DND-41 (cell line): Measurements from ENCODE around the gene MIA3.

Experiments used
- ATAC-seq: fragments of 200-7000 bp; cut with Tn5 transposase; 3 replicates; pipeline ENCODE4 v1.9.1; 2021; ENCODE audit warnings: low read depth; ENCODE audit not compliant: insufficient read depth
- DNase-seq: peaks from one replicate; pipeline ENCODE4 v3.0.0-alpha.2; 2020
- H2AFZ ChIP-seq: 2 replicates; pipeline ENCODE4 v1.6.0; 2012; ENCODE audit warnings: low read depth, low read length
- H3K27ac ChIP-seq: 2 replicates; pipeline ENCODE4 v1.5.1; 2012; ENCODE audit warnings: low read length, inconsistent platforms
- H3K27me3 ChIP-seq: fragments of 200-600 bp; sonication (generic); 2 replicates; pipeline ENCODE4 v1.6.0; 2012; ENCODE audit warnings: low read length, mild to moderate bottlenecking, inconsistent platforms; ENCODE audit not compliant: insufficient read depth, poor library complexity
- H3K36me3 ChIP-seq: 2 replicates; pipeline ENCODE4 v1.5.1; 2012; ENCODE audit warnings: low read length, inconsistent platforms; ENCODE audit not compliant: insufficient read depth
- H3K4me1 ChIP-seq: 2 replicates; pipeline ENCODE4 v1.5.1; 2012; ENCODE audit warnings: mild to moderate bottlenecking, low read length; ENCODE audit not compliant: insufficient read depth
- H3K4me2 ChIP-seq: 2 replicates; pipeline ENCODE4 v1.6.0; 2012; ENCODE audit warnings: mild to moderate bottlenecking, moderate library complexity, low read length, inconsistent platforms; ENCODE audit not compliant: insufficient read depth
- H3K4me3 ChIP-seq, 2 experiments: fragments of 200-600 bp in 1 of 2; shearing (Covaris generic) in 1 of 2; 2 replicates each; pipeline ENCODE4 v1.5.1; 2012 to 2016; ENCODE audit warnings: inconsistent platforms in 2 of 2, low read length in 2 of 2, mild to moderate bottlenecking in 2 of 2, low read depth in 1 of 2, moderate library complexity in 1 of 2
- H3K79me2 ChIP-seq: 2 replicates; pipeline ENCODE4 v1.6.0; 2012; ENCODE audit warnings: low read length, inconsistent platforms; ENCODE audit not compliant: insufficient read depth
- H3K9ac ChIP-seq: 2 replicates; pipeline ENCODE4 v1.6.0; 2012; ENCODE audit warnings: low read depth, mild to moderate bottlenecking, inconsistent platforms, low read length, moderate library complexity
- H3K9me3 ChIP-seq: 2 replicates; pipeline ENCODE4 v1.5.1; 2012; ENCODE audit warnings: low read length, moderate library complexity, mild to moderate bottlenecking, inconsistent platforms; ENCODE audit not compliant: insufficient read depth, severe bottlenecking
- H4K20me1 ChIP-seq: 2 replicates; pipeline ENCODE4 v1.6.0; 2012; ENCODE audit warnings: low read length; ENCODE audit not compliant: insufficient read depth
- CTCF ChIP-seq: IDR thresholded peaks from 2 replicates; pipeline ENCODE4 v1.5.1; 2012; ENCODE audit warnings: borderline replicate concordance, low read length, moderate library complexity, mild to moderate bottlenecking; ENCODE audit not compliant: poor library complexity, severe bottlenecking; ENCODE audit errors: extremely low read depth
- EZH2 ChIP-seq: IDR thresholded peaks from 3 replicates; pipeline ENCODE4 v1.6.1; 2012; ENCODE audit warnings: borderline replicate concordance, low read depth, mild to moderate bottlenecking, moderate library complexity, low read length, inconsistent platforms; ENCODE audit not compliant: severe bottlenecking

Gene MIA3

GRCh38 chr1:222579316-222579715, 38.6 kb upstream of the MIA3 start:
- no peaks in the 10 kb centered on the region for H3K9me3 ChIP-seq
- no peaks in the 10 kb centered on the region for H3K27me3 ChIP-seq
- TF ChIP-seq CTCF = no peak
- TF ChIP-seq EZH2 = no peak
- no peak overlapping the region for H3K4me3 ChIP-seq
- DNase-seq (no peak), ATAC-seq (no peak)
- H3K4me2 ChIP-seq = no peak overlapping the region
- H3K27ac ChIP-seq = no peak overlapping the region
- H3K36me3 ChIP-seq = peaks cover 66% of the 10 kb centered on the region
- no peaks in the 10 kb centered on the region for H3K4me1 ChIP-seq
- no peak overlapping the region for H3K9ac ChIP-seq
- peaks cover 13% of the 10 kb centered on the region for H3K79me2 ChIP-seq
- H4K20me1 ChIP-seq = no peaks in the 10 kb centered on the region
- H2AFZ ChIP-seq = no peak overlapping the region

- Histone ChIP-seq H3K4me3 (no peak overlapping the region), H2AFZ (no peak overlapping the region), H3K36me3 (peaks cover 59% of the 10 kb centered on the region), H4K20me1 (no peaks in the 10 kb centered on the region), H3K4me1 (peaks cover 13% of the 10 kb centered on the region; the same call in 1 of the 2 replicates), H3K9me3 (no peaks in the 10 kb centered on the region), H3K27ac (no peak overlapping the region), H3K4me2 (no peak overlapping the region), H3K9ac (no peak overlapping the region), H3K79me2 (peaks cover 32% of the 10 kb centered on the region), H3K27me3 (no peaks in the 10 kb centered on the region)
- no peak for DNase-seq
- ATAC-seq = no peak
- TF ChIP-seq CTCF = no peak
- no peak for TF ChIP-seq EZH2
Measured at GRCh38 chr1:222582099-222582774, 35.7 kb upstream of the MIA3 start.

GRCh38 chr1:222583079-222583478, 34.8 kb upstream of the MIA3 start:
- no peak overlapping the region for H3K27ac ChIP-seq
- DNase-seq (no peak), ATAC-seq (no peak)
- H3K4me3 ChIP-seq = no peak overlapping the region
- no peak for TF ChIP-seq EZH2
- TF ChIP-seq CTCF = no peak
- no peak overlapping the region for H2AFZ ChIP-seq
- H3K4me2 ChIP-seq = no peak overlapping the region
- no peaks in the 10 kb centered on the region for H4K20me1 ChIP-seq
- no peaks in the 10 kb centered on the region for H3K27me3 ChIP-seq
- no peaks in the 10 kb centered on the region for H3K9me3 ChIP-seq
- H3K36me3 ChIP-seq = peaks cover 58% of the 10 kb centered on the region
- H3K79me2 ChIP-seq = peaks cover 36% of the 10 kb centered on the region
- H3K4me1 ChIP-seq = peaks cover 20% of the 10 kb centered on the region
- H3K9ac ChIP-seq = no peak overlapping the region
